Gastrocnemius medialis (tissue), 4 donors: ENCODE measurements around the gene SLC29A3.
"Not testable (repeated sequence)": the region's sequence is repeated elsewhere in the genome, so short reads cannot be mapped to it uniquely, and the experiment has no call there.

ENCODE experiments used
- POLR2A ChIP-seq, 2 donors: fragments of 450-650 bp; IDR thresholded peaks; one replicate each; pipeline ENCODE4 v1.6.1; 2017; ENCODE audit warnings: antibody characterized with exemption in 2 of 2, mild to moderate bottlenecking in 2 of 2, moderate library complexity in 2 of 2
- TF ChIP-seq, protein P1 (sequence below), 5 experiments: fragments of 450-650 bp in 3 of 5; fragments of 200-600 bp in 2 of 5; sonication (generic) in 2 of 5; IDR thresholded peaks in 4 of 5; conservative IDR thresholded peaks in 1 of 5; 1 replicate in 4 of 5; 2 replicates in 1 of 5; pipeline ENCODE4 v1.5.1; 2016 to 2019; ENCODE audit warnings: antibody characterized with exemption in 5 of 5, mild to moderate bottlenecking in 3 of 5, moderate library complexity in 3 of 5

DNA sequence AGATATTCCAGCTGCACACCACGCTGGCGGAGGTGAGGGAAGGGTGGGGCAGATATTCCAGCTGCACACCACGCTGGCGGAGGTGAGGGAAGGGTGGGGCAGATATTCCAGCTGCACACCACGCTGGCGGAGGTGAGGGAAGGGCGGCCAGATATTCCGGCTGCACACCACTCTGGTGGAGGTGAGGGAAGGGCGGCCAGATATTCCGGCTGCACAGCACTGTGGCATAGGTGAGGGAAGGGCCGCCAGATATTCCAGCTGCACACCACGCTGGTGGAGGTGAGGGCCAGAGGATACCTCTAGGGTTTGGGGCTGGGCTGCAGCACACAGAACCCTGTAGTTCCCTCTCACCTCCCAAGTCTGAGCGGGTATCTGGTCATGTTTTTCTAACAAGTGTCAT, 22.2 kb upstream of the SLC29A3 start:
- TF ChIP-seq, protein P1, sequence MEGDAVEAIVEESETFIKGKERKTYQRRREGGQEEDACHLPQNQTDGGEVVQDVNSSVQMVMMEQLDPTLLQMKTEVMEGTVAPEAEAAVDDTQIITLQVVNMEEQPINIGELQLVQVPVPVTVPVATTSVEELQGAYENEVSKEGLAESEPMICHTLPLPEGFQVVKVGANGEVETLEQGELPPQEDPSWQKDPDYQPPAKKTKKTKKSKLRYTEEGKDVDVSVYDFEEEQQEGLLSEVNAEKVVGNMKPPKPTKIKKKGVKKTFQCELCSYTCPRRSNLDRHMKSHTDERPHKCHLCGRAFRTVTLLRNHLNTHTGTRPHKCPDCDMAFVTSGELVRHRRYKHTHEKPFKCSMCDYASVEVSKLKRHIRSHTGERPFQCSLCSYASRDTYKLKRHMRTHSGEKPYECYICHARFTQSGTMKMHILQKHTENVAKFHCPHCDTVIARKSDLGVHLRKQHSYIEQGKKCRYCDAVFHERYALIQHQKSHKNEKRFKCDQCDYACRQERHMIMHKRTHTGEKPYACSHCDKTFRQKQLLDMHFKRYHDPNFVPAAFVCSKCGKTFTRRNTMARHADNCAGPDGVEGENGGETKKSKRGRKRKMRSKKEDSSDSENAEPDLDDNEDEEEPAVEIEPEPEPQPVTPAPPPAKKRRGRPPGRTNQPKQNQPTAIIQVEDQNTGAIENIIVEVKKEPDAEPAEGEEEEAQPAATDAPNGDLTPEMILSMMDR (IDR thresholded peaks at IDR 0.05 in 4 of 5, conservative IDR thresholded peaks at IDR 0.05 in 1 of 5): not testable (repeated sequence)
- not testable (repeated sequence) for TF ChIP-seq POLR2A (IDR thresholded peaks at IDR 0.05)
